ENCODE measurements around the gene CELF4.

CELF4 gene

DNA sequence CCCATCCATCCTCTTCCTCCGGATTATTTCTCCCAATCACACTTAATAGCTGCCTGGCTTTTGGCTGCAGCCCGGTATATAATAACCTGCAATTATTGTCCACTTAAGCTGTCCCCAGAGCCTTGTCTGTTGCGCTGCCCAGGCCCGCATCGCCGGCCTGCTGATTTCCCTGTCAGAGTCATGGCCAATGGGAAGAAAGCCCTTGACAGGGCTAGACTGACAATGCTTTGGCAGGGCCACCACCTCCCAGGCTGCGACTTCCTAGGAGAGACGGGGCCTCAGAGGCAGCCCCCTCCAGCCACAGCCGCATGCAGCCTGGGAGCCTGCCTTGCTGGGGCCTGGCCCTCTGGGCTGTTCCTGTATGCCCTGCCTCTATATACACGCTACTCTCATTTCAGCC is 10.0 kb upstream of the CELF4 start:
- TF ChIP-seq, protein P1, sequence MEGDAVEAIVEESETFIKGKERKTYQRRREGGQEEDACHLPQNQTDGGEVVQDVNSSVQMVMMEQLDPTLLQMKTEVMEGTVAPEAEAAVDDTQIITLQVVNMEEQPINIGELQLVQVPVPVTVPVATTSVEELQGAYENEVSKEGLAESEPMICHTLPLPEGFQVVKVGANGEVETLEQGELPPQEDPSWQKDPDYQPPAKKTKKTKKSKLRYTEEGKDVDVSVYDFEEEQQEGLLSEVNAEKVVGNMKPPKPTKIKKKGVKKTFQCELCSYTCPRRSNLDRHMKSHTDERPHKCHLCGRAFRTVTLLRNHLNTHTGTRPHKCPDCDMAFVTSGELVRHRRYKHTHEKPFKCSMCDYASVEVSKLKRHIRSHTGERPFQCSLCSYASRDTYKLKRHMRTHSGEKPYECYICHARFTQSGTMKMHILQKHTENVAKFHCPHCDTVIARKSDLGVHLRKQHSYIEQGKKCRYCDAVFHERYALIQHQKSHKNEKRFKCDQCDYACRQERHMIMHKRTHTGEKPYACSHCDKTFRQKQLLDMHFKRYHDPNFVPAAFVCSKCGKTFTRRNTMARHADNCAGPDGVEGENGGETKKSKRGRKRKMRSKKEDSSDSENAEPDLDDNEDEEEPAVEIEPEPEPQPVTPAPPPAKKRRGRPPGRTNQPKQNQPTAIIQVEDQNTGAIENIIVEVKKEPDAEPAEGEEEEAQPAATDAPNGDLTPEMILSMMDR (conservative IDR thresholded peaks at IDR 0.05; ENCODE audit: control insufficient read depth, insufficient read depth, low read depth, low read length): no peak
- no peak for DNase-seq (ENCODE audit: low read depth)
- no peak overlapping the region for H3K4me3 ChIP-seq (ENCODE audit: control insufficient read depth, low read depth, low read length)

DNA sequence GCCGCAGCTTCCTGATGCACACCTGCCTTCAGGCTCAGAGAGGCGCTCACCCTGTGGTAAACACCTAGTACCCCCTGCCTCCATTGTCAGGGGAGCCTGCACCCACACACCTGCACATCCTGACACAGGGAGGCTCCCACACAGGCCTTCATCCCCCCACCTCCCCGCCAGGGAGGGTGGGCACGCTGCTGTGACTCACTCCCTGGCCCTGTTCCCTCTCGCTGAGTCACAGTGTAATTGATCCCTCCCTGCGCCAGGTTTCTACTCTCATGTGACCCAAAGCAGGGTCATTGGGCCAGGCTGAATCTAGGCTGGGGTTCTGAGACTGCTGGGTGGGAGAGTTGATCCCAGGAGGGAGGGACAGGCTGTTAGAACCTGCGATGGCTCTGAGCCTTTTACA is 8.5 kb upstream of the CELF4 start:
- TF ChIP-seq, protein P1 (conservative IDR thresholded peaks at IDR 0.05; ENCODE audit: control insufficient read depth, insufficient read depth, low read depth, low read length): no peak
- H3K4me3 ChIP-seq (ENCODE audit: control insufficient read depth, low read depth, low read length): no peak overlapping the region
- DNase-seq (ENCODE audit: low read depth): peak; percentile 5

DNA sequence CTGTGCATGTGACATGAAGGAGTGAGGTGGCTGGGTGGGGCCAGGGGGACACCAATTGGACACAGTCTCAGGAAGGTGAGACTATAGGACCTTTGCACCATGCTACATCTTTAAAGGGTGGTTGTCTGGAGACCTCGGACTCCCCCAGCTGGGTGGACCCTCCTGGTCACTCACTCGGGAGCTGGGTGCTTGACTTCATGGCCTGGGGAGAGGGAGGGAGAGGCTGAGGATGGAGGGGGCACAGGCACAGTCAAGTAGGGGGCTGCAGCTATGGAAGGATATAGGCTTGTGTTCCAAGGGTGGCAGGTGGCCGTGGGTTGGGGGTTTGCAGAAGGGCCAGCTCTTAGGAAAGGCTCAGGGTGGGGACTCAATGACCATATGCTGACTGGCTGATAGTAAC is 7.1 kb upstream of the CELF4 start:
- no peak for DNase-seq (ENCODE audit: low read depth)
- TF ChIP-seq, protein P1 (conservative IDR thresholded peaks at IDR 0.05; ENCODE audit: control insufficient read depth, insufficient read depth, low read depth, low read length): no peak
- no peak overlapping the region for H3K4me3 ChIP-seq (ENCODE audit: control insufficient read depth, low read depth, low read length)

DNA sequence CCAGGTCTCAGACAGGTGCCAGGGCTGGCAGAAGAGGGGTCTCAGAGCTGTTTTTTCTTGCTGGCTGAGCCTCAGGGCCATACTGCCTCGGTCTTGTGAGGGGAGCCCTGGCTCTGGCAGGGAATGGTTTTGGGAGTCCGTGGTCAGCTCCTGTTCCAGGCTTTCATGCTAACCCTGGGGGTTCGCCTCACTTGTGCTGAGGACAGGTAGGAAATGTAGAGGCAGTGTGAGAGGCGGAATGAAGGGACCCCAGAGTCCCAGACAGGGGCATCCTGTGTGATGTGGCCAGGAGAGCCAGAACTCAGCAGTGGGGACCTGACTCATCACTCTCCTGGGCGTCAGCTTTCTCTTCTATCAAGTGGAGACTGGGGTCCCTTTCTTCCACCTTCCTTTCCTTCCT is 5.7 kb upstream of the CELF4 start:
- no peak for DNase-seq (ENCODE audit: low read depth)
- TF ChIP-seq, protein P1 (conservative IDR thresholded peaks at IDR 0.05; ENCODE audit: control insufficient read depth, insufficient read depth, low read depth, low read length): no peak
- no peak overlapping the region for H3K4me3 ChIP-seq (ENCODE audit: control insufficient read depth, low read depth, low read length)

DNA sequence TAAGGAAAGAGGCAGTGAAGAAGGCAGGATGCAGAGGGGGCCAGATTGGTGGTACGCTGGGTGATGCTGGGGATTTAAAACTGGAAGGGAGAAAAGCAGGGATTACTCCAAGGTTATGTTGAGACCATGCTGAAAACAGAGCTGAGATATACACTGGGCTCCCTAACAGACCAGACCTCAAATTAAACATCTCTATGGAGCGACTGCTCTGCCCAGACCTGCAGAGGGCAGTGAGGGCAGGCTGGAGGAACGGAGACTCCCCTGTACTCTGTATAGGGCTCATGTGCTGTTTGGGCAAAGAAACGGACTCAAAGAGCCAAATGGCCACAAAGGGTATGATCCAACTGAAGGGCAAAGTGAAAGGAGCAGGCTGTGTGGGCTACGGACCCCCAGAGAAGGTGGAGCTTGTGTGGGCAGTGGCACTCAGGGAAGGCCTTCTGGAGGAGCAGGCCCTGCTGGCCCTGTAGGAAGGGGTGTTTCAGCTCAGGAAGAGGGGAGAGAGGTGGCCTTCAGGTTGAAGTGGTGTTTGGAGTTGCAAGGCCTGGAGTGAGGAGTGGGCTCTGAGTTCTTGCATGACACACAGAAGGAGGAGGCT is 4.8 kb upstream of the CELF4 start:
- TF ChIP-seq, protein P1 (conservative IDR thresholded peaks at IDR 0.05; ENCODE audit: control insufficient read depth, insufficient read depth, low read depth, low read length): no peak
- H3K4me3 ChIP-seq (ENCODE audit: control insufficient read depth, low read depth, low read length): no peak overlapping the region
- DNase-seq (ENCODE audit: low read depth): no peak

DNA sequence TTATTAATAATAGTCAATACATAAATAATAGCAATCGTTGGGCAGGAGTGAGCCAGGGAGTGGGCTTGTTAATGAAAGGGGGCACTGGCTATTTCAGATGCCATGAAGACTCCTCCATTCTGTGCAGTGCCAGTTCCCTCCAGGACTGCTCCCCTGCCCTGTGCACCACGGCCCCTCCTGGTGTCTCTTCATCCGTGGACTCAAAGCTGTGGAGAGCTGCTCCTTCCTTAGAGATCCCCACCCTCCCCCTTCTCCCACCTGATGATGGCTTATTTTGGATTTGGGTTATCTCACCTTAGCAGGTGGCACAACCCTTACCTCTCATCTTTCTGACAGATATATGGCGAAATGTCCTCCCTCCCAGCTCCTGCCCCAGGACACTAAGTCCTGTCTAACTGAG is 3.1 kb upstream of the CELF4 start:
- H3K4me3 ChIP-seq (ENCODE audit: control insufficient read depth, low read depth, low read length): no peak overlapping the region
- TF ChIP-seq, protein P1 (conservative IDR thresholded peaks at IDR 0.05; ENCODE audit: control insufficient read depth, insufficient read depth, low read depth, low read length): no peak
- DNase-seq (ENCODE audit: low read depth): no peak

DNA sequence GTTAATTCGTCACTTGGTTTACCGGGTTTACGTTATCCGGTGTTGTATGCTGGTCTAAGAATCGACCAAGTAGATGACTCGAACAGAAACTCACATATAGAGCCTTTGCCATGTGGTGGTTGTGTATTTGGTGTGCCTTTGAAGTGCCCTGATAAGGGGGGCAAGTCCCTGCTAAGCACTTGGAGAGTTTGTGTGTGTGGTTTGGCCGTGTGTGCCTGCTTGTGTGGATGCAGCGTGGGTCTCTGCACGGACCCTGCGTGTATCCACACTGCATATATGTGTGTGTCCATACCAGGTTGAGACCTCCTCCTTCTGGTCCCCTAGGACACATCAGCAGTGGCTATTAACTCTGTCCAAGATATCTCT is 2.4 kb upstream of the CELF4 start:
- TF ChIP-seq, protein P1 (conservative IDR thresholded peaks at IDR 0.05; ENCODE audit: control insufficient read depth, insufficient read depth, low read depth, low read length): no peak
- DNase-seq (ENCODE audit: low read depth): no peak
- H3K4me3 ChIP-seq (ENCODE audit: control insufficient read depth, low read depth, low read length): no peak overlapping the region

Measured in fibroblast of mammary gland (primary cell).